GM19463 (cell line): ENCODE measurements around the gene PRLH.
A peak's percentile ranks its signal among the peaks of the same experiment; 100 is the strongest.

Experiments used
- ATAC-seq: cut with Tn5 transposase; IDR thresholded peaks from one replicate; pipeline ENCODE4 v1.9.1; 2021; ENCODE audit warnings: mild to moderate bottlenecking, moderate library complexity; ENCODE audit not compliant: unreplicated experiment

Gene PRLH

GRCh38 chr2:237566401-237567235, at the start of gene PRLH:
PRLH (plus strand) TSS chr2:237566574; CDS start chr2:237566574, 0 bp downstream.
- no peak for ATAC-seq

GRCh38 chr2:237517163-237517562, 49.2 kb upstream of the PRLH start:
- ATAC-seq, result no peak

GRCh38 chr2:237517990-237518389, 48.4 kb upstream of the PRLH start:
- no peak for ATAC-seq

- no peak for ATAC-seq
Observed at GRCh38 chr2:237519506-237520245, 46.7 kb upstream of the PRLH start.

GRCh38 chr2:237520290-237520689, 46.1 kb upstream of the PRLH start:
- no peak for ATAC-seq

GRCh38 chr2:237524631-237525030, 41.7 kb upstream of the PRLH start:
- no peak for ATAC-seq

- ATAC-seq, result no peak
Observed at GRCh38 chr2:237525559-237526157, 40.7 kb upstream of the PRLH start.

GRCh38 chr2:237527233-237527632, 39.1 kb upstream of the PRLH start:
- no peak for ATAC-seq

GRCh38 chr2:237527766-237528165, 38.6 kb upstream of the PRLH start:
- ATAC-seq, result no peak

GRCh38 chr2:237529452-237530402, 36.6 kb upstream of the PRLH start:
- ATAC-seq, result peak; percentile 81

- ATAC-seq, result peak; percentile 44
Observed at GRCh38 chr2:237530472-237531433, 35.6 kb upstream of the PRLH start.

- no peak for ATAC-seq
Observed at GRCh38 chr2:237532160-237532559, 34.2 kb upstream of the PRLH start.

GRCh38 chr2:237533668-237534161, 32.7 kb upstream of the PRLH start:
- ATAC-seq, result no peak

GRCh38 chr2:237534380-237534779, 32.0 kb upstream of the PRLH start:
- no peak for ATAC-seq

GRCh38 chr2:237535385-237536082, 30.8 kb upstream of the PRLH start:
- ATAC-seq, result no peak

GRCh38 chr2:237536083-237536415, 30.3 kb upstream of the PRLH start:
- ATAC-seq, result no peak

GRCh38 chr2:237536617-237537016, 29.8 kb upstream of the PRLH start:
- no peak for ATAC-seq

GRCh38 chr2:237538001-237538720, 28.2 kb upstream of the PRLH start:
- no peak for ATAC-seq
